Activated CD4-positive, alpha-beta T cell treated with anti-CD3 and anti-CD28 coated beads, Interleukin-2, amount 50 U/mL, for 48 hours (primary cell): ENCODE data around the gene GPR50.

Experiments
- DNase-seq, 2 experiments: peaks; one replicate each; pipeline ENCODE4 v3.0.0-alpha.2; 2020

GPR50 gene

GRCh38 chrX:151176231-151176750 lies at the start of gene GPR50:
Gene GPR50, plus strand, starts transcription at chrX:151176584. Its CDS starts 138 bp downstream, at chrX:151176722.
- DNase-seq: no peak

- no peak for DNase-seq
Observed at GRCh38 chrX:151132531-151132930, 43.9 kb upstream of the GPR50 start.

- peak in 1 of 2 experiments; percentile 12 for DNase-seq
Observed at GRCh38 chrX:151151665-151152267, 24.6 kb upstream of the GPR50 start.

GRCh38 chrX:151153086-151153485 lies 23.3 kb upstream of the GPR50 start:
- DNase-seq: no peak

GRCh38 chrX:151153667-151154066 lies 22.7 kb upstream of the GPR50 start:
- no peak for DNase-seq

- DNase-seq: no peak
Observed at GRCh38 chrX:151155234-151155633, 21.1 kb upstream of the GPR50 start.

GRCh38 chrX:151161690-151162089 lies 14.7 kb upstream of the GPR50 start:
- no peak for DNase-seq

- no peak for DNase-seq
Observed at GRCh38 chrX:151167791-151168345, 8.5 kb upstream of the GPR50 start.

GRCh38 chrX:151169783-151170182 lies 6.6 kb upstream of the GPR50 start:
- DNase-seq: no peak

GRCh38 chrX:151174581-151175282 lies 1.7 kb upstream of the GPR50 start:
- DNase-seq: no peak

- no peak for DNase-seq
Observed at GRCh38 chrX:151175283-151176062, 911 bp upstream of the GPR50 start.

- DNase-seq: no peak
Observed at GRCh38 chrX:151177141-151178027, 1.0 kb downstream of the GPR50 start.

- no peak for DNase-seq
Observed at GRCh38 chrX:151178746-151179145, 2.4 kb downstream of the GPR50 start.

GRCh38 chrX:151180400-151180799 lies 4.0 kb downstream of the GPR50 start:
- DNase-seq: no peak

GRCh38 chrX:151181088-151181487 lies 4.7 kb downstream of the GPR50 start:
- no peak for DNase-seq

- DNase-seq: no peak
Observed at GRCh38 chrX:151183233-151183753, 6.9 kb downstream of the GPR50 start.

GRCh38 chrX:151183912-151184565 lies 7.7 kb downstream of the GPR50 start:
- no peak for DNase-seq

- DNase-seq: no peak
Observed at GRCh38 chrX:151184705-151185104, 8.3 kb downstream of the GPR50 start.

- DNase-seq: no peak
Observed at GRCh38 chrX:151206871-151207270, 30.5 kb downstream of the GPR50 start.

- no peak for DNase-seq
Observed at GRCh38 chrX:151225843-151226242, 49.5 kb downstream of the GPR50 start.

- DNase-seq: no peak
Observed at GRCh38 chrX:151226941-151227340, 50.6 kb downstream of the GPR50 start.
